ENCODE results near the gene IGHMBP2. TPM values are rescaled to one million over a fixed set of nuclear protein-coding genes. Genes with fewer than 3 reads are reported as not detected.

The IGHMBP2 gene
- total RNA-seq, 2 experiments from 2014 or later, result 17.5 to 18.5 TPM

DNA sequence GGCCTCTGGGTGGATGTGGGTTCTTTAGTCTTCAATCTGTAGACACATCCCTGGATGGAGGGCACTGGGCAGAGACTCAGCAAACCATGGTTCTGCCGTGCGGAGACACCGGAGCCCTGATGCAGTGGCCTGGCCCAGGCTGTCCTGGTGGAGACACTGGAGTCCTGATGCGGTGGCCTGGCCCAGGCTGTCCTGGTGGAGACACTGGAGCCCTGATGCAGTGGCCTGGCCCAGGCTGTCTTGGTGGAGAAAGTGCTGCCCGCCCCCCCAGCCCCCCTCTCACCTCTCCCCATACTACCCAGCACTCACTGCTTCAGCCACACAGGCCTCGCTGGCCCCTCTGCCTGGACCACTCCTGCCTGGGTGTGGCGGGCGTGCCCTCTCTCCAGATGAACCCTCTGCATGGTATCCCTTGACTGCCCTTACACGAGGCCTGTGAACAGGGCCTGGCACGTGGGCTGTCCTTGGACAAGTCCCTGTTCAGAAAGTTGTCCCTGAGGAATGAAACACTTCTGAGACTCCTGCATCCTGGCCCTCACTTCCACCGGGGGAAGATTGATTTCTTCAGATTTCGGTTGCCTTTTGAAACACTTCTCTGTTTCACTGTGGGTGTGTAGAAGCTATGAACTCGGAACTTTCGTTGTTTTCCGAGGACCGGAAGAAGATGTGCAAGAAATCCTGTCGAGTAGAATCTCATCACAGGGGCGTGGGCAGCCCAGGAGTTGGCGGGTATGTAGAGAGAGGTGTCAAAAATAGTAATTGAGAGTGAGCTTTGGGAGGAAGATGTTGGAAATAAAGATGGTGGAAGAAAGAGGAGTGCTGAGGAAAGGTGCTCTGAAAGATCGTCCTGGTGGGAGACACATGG is 26.2 kb downstream of the IGHMBP2 start:
- peaks cover 70% of the 10 kb centered on the region for H3K36me3 Mint-ChIP-seq (ENCODE audit: low read depth)

DNA sequence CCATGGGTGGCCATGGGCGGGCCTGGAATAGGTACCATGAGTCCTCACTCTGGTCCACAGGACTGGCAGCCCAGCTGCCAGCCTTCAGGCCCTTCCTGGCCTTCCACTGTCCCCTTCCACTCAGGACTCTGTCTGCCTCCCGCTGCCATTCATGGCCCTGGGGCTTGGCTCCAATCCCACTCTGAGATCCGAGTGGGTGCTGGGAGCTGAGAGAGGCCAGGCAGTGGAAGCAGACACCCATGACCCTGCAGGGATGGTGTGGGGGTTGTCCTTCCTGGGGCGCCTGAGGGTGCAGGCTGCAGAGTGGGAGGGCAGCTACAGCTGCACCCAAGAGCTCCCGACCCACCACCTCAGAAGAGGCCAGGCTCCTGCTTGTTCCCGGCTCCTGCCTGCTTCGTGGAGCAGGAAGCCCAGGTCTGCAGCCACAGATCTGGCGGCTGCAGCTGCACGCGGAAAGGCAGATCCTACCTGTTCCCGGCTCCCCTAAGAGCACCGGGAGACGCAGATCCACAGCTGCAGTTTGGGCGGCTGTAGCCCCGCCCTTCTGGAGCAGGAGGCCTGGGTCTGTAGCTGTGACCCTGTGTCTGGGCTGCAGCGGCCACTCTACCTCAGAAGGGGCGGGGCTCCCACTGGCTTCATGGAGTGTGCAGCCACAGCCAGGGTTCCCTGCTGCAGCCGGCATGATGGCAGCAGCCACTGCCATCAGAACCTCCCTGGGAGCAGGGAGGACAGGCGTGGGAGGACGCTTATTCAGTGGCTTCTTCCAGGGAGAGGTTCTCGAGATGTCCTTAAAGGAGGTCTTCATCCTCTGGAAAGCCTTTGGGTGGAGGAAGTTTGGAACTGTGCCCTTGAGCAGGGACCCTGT is 27.5 kb downstream of the IGHMBP2 start:
- H3K4me3 Mint-ChIP-seq, result no peak overlapping the region
- H3K27ac Mint-ChIP-seq, result no peak overlapping the region
- H3K4me1 Mint-ChIP-seq (ENCODE audit: low read depth), result no peaks in the 10 kb centered on the region
- POLR2A ChIA-PET, result no interaction called here
- CTCF ChIA-PET, result no interaction called here
- Histone ChIP-seq H3K27ac (ENCODE audit: low read depth in 1 of 2, low read length in 2 of 2) (no peak overlapping the region), H3K27me3 (ENCODE audit: control insufficient read depth in 1 of 2, insufficient read depth in 2 of 2, low read length in 2 of 2) (no peaks in the 10 kb centered on the region), H3K9me3 (ENCODE audit: control insufficient read depth in 1 of 2, insufficient read depth in 1 of 2, low read length in 2 of 2) (peaks cover 2 to 6% of the 10 kb centered on the region in 2 experiments), H3K4me1 (ENCODE audit: insufficient read depth, low read length) (no peaks in the 10 kb centered on the region), H3K36me3 (ENCODE audit: insufficient read depth, low read length) (peaks cover 79% of the 10 kb centered on the region), H3K4me3 (ENCODE audit: low read length) (no peak overlapping the region)
- peaks cover 70% of the 10 kb centered on the region for H3K36me3 Mint-ChIP-seq (ENCODE audit: low read depth)
- intact Hi-C loops (cut with DNase I, micrococcal nuclease), result no loop called here
- DNase-seq (no peak), ATAC-seq (ENCODE audit: poor library complexity) (no peak)
- no peak for TF ChIP-seq CTCF (IDR thresholded peaks at IDR 0.05)
- no peaks in the 10 kb centered on the region for H3K27me3 Mint-ChIP-seq
- H3K9me3 Mint-ChIP-seq, result no peaks in the 10 kb centered on the region

More for the DNA sequence above, 26.2 kb downstream of the IGHMBP2 start:
- no peaks in the 10 kb centered on the region for H3K4me1 Mint-ChIP-seq (ENCODE audit: low read depth)
- H3K4me1 ChIP-seq (ENCODE audit: insufficient read depth, low read length), result no peaks in the 10 kb centered on the region
- ChIA-PET CTCF (no interaction called here), POLR2A (no interaction called here)
- H3K27me3 ChIP-seq (ENCODE audit: control insufficient read depth in 1 of 2, insufficient read depth in 2 of 2, low read length in 2 of 2), result no peaks in the 10 kb centered on the region
- intact Hi-C loops (cut with DNase I, micrococcal nuclease), result no loop called here
- no peak overlapping the region for H3K27ac Mint-ChIP-seq
- no peak for TF ChIP-seq CTCF (IDR thresholded peaks at IDR 0.05)
- H3K27ac ChIP-seq (ENCODE audit: low read depth in 1 of 2, low read length in 2 of 2), result no peak overlapping the region
- no peak overlapping the region for H3K4me3 ChIP-seq (ENCODE audit: low read length)
- ATAC-seq (ENCODE audit: poor library complexity) (no peak), DNase-seq (no peak)
- peaks cover 5% of the 10 kb centered on the region for H3K9me3 Mint-ChIP-seq
- H3K4me3 Mint-ChIP-seq, result no peak overlapping the region
- peaks cover 14 to 15% of the 10 kb centered on the region in 2 experiments for H3K9me3 ChIP-seq (ENCODE audit: control insufficient read depth in 1 of 2, insufficient read depth in 1 of 2, low read length in 2 of 2)
- H3K27me3 Mint-ChIP-seq, result no peaks in the 10 kb centered on the region
- H3K36me3 ChIP-seq (ENCODE audit: insufficient read depth, low read length), result peaks cover 82% of the 10 kb centered on the region

- H3K27me3 ChIP-seq (ENCODE audit: control insufficient read depth in 1 of 2, insufficient read depth in 2 of 2, low read length in 2 of 2), result no peaks in the 10 kb centered on the region
- TF ChIP-seq CTCF (IDR thresholded peaks at IDR 0.05), result no peak
- no peaks in the 10 kb centered on the region for H3K9me3 Mint-ChIP-seq
- no peaks in the 10 kb centered on the region for H3K27me3 Mint-ChIP-seq
- no peak overlapping the region for H3K27ac ChIP-seq (ENCODE audit: low read depth in 1 of 2, low read length in 2 of 2)
- no peaks in the 10 kb centered on the region for H3K4me1 ChIP-seq (ENCODE audit: insufficient read depth, low read length)
- POLR2A ChIA-PET, result no interaction called here
- intact Hi-C loops (cut with DNase I, micrococcal nuclease), result no loop called here
- H3K36me3 Mint-ChIP-seq (ENCODE audit: low read depth), result peaks cover 65% of the 10 kb centered on the region
- CTCF ChIA-PET, result no interaction called here
- DNase-seq (no peak), ATAC-seq (ENCODE audit: poor library complexity) (no peak)
- H3K4me3 ChIP-seq (ENCODE audit: low read length), result no peak overlapping the region
- H3K4me1 Mint-ChIP-seq (ENCODE audit: low read depth), result no peaks in the 10 kb centered on the region
- H3K27ac Mint-ChIP-seq, result no peak overlapping the region
- no peaks in the 10 kb centered on the region for H3K9me3 ChIP-seq (ENCODE audit: control insufficient read depth in 1 of 2, insufficient read depth in 1 of 2, low read length in 2 of 2)
- no peak overlapping the region for H3K4me3 Mint-ChIP-seq
- peaks cover 80% of the 10 kb centered on the region for H3K36me3 ChIP-seq (ENCODE audit: insufficient read depth, low read length)
Measured at GRCh38 chr11:68931911-68932310, 28.2 kb downstream of the IGHMBP2 start.
